PC-9 (cell line): ENCODE results near the gene TSHZ2. TPM values are rescaled to one million over a fixed set of nuclear protein-coding genes. Genes with fewer than 3 reads are reported as not detected.

Experiments used
- BruUV-seq: library from RNA; stranded (reverse); fragments of 400-500 nt; replicated peaks from 2 replicates; lab custom pipeline; 2021; lab: Mats Ljungman, UMichigan
- CTCF ChIA-PET: fragments of 300-600 bp; sonication (Branson Sonifier 250); formaldehyde crosslinking; loops from one replicate; lab custom pipeline; 2022; ENCODE audit warnings: antibody characterized with exemption; lab: Charles Lee
- POLR2A ChIA-PET: fragments of 300-600 bp; sonication (Branson Sonifier 250); formaldehyde crosslinking; loops from one replicate; lab custom pipeline; 2022; ENCODE audit warnings: antibody characterized with exemption; ENCODE audit not compliant: unreplicated experiment; lab: Charles Lee
- DNase-seq, 2 experiments: peaks; one replicate each; pipeline versions ENCODE4 v3.0.0 to v3.0.0-alpha.2; 2015 to 2022; ENCODE audit warnings: mixed read lengths in 1 of 2
- H2AFZ ChIP-seq: fragments of 200-600 bp; sonication (generic); 2 replicates; pipeline ENCODE4 v1.8.1; 2017; ENCODE audit warnings: antibody characterized with exemption
- H3F3A ChIP-seq: fragments of 200-600 bp; sonication (generic); 2 replicates; pipeline ENCODE4 v1.8.1; 2017; ENCODE audit warnings: antibody characterized with exemption, mild to moderate bottlenecking, low read depth; ENCODE audit not compliant: insufficient read depth
- H3K27ac ChIP-seq: fragments of 200-600 bp; sonication (generic); 2 replicates; pipeline ENCODE4 v1.6.1; 2016; ENCODE audit warnings: mixed run types
- H3K27me3 ChIP-seq: fragments of 200-600 bp; sonication (generic); 2 replicates; pipeline ENCODE4 v1.6.1; 2016; ENCODE audit warnings: low read depth, mixed run types; ENCODE audit not compliant: insufficient read depth
- H3K36me3 ChIP-seq: fragments of 200-600 bp; sonication (generic); 2 replicates; pipeline ENCODE4 v1.6.1; 2016; ENCODE audit warnings: low read depth, mixed run types
- H3K4me1 ChIP-seq: fragments of 200-600 bp; sonication (generic); replicated peaks from 2 replicates; pipeline ENCODE4 v1.6.1; 2016; ENCODE audit warnings: mixed run types; ENCODE audit not compliant: insufficient read depth
- H3K4me2 ChIP-seq: fragments of 200-600 bp; sonication (generic); 2 replicates; pipeline ENCODE4 v1.6.1; 2017; ENCODE audit warnings: mixed run types
- H3K4me3 ChIP-seq: fragments of 200-600 bp; sonication (generic); 2 replicates; pipeline ENCODE4 v1.6.1; 2016; ENCODE audit warnings: mixed run types
- H3K79me2 ChIP-seq: fragments of 200-600 bp; sonication (generic); 2 replicates; pipeline ENCODE4 v1.6.1; 2017; ENCODE audit warnings: low read depth, mixed run types
- H3K9me2 ChIP-seq: fragments of 200-600 bp; sonication (generic); 2 replicates; pipeline ENCODE4 v1.8.1; 2017; ENCODE audit warnings: mild to moderate bottlenecking; ENCODE audit not compliant: insufficient read depth
- H3K9me3 ChIP-seq: fragments of 200-600 bp; sonication (generic); 2 replicates; pipeline ENCODE4 v1.8.1; 2016; ENCODE audit warnings: low read depth; ENCODE audit not compliant: insufficient read depth
- H4K20me1 ChIP-seq: fragments of 200-600 bp; sonication (generic); 2 replicates; pipeline ENCODE4 v1.8.1; 2017; ENCODE audit not compliant: insufficient read depth
- EZH2 ChIP-seq: fragments of 200-600 bp; sonication (generic); IDR thresholded peaks from 2 replicates; pipeline ENCODE4 v1.8.0; 2017; ENCODE audit warnings: antibody characterized with exemption, low read depth
- intact Hi-C: fragments of 100-400 bp; cut with micrococcal nuclease; formaldehyde crosslinking; loops from one replicate; pipeline ENCODE4 v1.10.0; 2022; ENCODE audit not compliant: unreplicated experiment
- total RNA-seq: library from RNA; stranded (reverse); gene quantifications from 2 replicates; pipeline ENCODE4 v1.2.3, GENCODE V29; 2021
- TF ChIP-seq, protein P1 (sequence below): fragments of 200-600 bp; sonication (generic); conservative IDR thresholded peaks from 2 replicates; pipeline ENCODE4 v1.6.1; 2017; ENCODE audit warnings: mixed run types, antibody characterized with exemption, mild to moderate bottlenecking, moderate library complexity

Gene TSHZ2
- total RNA-seq, 1 experiment from 2014 or later: not detected

DNA sequence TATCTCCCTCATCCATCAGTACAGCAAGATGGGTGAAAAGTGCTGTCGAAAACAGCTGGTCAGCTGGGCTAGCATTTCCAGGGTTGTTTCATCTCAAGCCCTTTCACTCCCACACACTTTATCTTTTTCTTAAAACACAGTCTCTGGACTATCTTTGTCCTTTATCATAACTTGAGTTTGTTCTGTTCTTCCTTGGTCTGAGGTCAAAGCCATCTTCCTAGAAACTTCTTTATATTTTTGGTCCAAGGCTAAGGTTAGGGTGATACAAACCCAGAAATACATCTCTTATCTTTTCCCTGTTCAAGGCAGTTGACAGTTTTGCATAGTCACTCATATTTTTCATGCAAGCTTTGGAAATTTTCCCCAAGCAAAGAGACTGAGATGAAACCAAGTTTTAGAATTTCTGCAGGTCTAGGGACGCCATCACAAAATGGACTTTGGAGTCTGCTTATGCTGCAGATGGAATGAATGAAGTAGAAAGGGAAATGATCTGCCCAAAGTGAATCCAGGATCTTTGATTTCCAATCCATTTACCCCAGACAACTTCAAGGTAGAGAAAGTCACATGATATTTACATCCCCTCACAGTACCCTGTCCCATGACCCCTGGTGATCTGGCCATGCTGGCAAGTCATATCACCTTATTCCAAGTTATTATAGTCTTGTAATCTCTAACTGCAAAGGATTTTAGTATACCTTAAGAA lies 324.4 kb downstream of the TSHZ2 start:
- Histone ChIP-seq H4K20me1 (no peaks in the 10 kb centered on the region), H3K79me2 (no peaks in the 10 kb centered on the region), H3F3A (no peaks in the 10 kb centered on the region), H3K4me3 (no peak overlapping the region), H2AFZ (no peak overlapping the region), H3K4me2 (no peak overlapping the region), H3K27me3 (peaks cover 83% of the 10 kb centered on the region), H3K27ac (no peak overlapping the region), H3K9me2 (no peaks in the 10 kb centered on the region), H3K4me1 (no peaks in the 10 kb centered on the region), H3K36me3 (no peaks in the 10 kb centered on the region), H3K9me3 (no peaks in the 10 kb centered on the region)
- POLR2A ChIA-PET: no interaction called here
- CTCF ChIA-PET: interaction anchor here (0.6 kb wide), 1 partner anchor 63 kb away, joined by 5 read pairs; no protein-coding TSS in a partner anchor
- DNase-seq: no peak
- TF ChIP-seq EZH2: no peak
- TF ChIP-seq, protein P1, sequence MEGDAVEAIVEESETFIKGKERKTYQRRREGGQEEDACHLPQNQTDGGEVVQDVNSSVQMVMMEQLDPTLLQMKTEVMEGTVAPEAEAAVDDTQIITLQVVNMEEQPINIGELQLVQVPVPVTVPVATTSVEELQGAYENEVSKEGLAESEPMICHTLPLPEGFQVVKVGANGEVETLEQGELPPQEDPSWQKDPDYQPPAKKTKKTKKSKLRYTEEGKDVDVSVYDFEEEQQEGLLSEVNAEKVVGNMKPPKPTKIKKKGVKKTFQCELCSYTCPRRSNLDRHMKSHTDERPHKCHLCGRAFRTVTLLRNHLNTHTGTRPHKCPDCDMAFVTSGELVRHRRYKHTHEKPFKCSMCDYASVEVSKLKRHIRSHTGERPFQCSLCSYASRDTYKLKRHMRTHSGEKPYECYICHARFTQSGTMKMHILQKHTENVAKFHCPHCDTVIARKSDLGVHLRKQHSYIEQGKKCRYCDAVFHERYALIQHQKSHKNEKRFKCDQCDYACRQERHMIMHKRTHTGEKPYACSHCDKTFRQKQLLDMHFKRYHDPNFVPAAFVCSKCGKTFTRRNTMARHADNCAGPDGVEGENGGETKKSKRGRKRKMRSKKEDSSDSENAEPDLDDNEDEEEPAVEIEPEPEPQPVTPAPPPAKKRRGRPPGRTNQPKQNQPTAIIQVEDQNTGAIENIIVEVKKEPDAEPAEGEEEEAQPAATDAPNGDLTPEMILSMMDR: no peak
- intact Hi-C loops: no loop called here
- BruUV-seq: no TSS peak

DNA sequence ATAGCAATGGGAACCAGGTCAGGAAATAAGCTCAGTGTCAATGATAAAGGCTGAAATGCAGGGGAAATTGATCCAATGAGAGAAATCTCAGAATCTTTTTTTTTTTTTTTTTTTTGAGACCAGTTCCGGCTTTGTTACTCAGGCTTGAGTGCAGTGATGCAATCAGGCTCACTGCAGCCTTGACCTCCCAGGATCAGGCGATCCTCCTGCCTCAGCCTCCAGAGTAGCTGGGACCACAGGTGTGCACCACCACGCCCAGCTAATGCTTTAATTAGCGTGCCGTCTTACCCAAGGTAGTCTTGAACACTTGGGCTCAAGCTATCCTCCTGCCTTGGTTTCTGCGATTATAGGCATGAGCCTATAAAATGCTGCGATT lies 325.0 kb downstream of the TSHZ2 start:
- Histone ChIP-seq H3K4me2 (no peak overlapping the region), H3F3A (no peaks in the 10 kb centered on the region), H3K27me3 (peaks cover 88% of the 10 kb centered on the region), H3K36me3 (no peaks in the 10 kb centered on the region), H4K20me1 (no peaks in the 10 kb centered on the region), H3K9me2 (no peaks in the 10 kb centered on the region), H3K79me2 (no peaks in the 10 kb centered on the region), H2AFZ (no peak overlapping the region), H3K27ac (no peak overlapping the region), H3K4me3 (no peak overlapping the region), H3K4me1 (no peaks in the 10 kb centered on the region), H3K9me3 (no peaks in the 10 kb centered on the region)
- intact Hi-C loops: no loop called here
- CTCF ChIA-PET: interaction anchor here (0.6 kb wide), 1 partner anchor 64 kb away, joined by 5 read pairs; no protein-coding TSS in a partner anchor
- TF ChIP-seq, protein P1: no peak
- TF ChIP-seq EZH2: no peak
- BruUV-seq: no TSS peak
- POLR2A ChIA-PET: no interaction called here
- DNase-seq: no peak

- no peaks in the 10 kb centered on the region for H3K9me2 ChIP-seq
- H3K4me1 ChIP-seq: no peaks in the 10 kb centered on the region
- H3K27ac ChIP-seq: no peak overlapping the region
- H3F3A ChIP-seq: no peaks in the 10 kb centered on the region
- DNase-seq: no peak
- no peak overlapping the region for H3K4me3 ChIP-seq
- H2AFZ ChIP-seq: no peak overlapping the region
- no peaks in the 10 kb centered on the region for H3K79me2 ChIP-seq
- BruUV-seq: no TSS peak
- intact Hi-C loops: no loop called here
- ChIA-PET CTCF (no interaction called here), POLR2A (no interaction called here)
- no peak overlapping the region for H3K4me2 ChIP-seq
- H3K9me3 ChIP-seq: no peaks in the 10 kb centered on the region
- H3K36me3 ChIP-seq: no peaks in the 10 kb centered on the region
- TF ChIP-seq EZH2: no peak
- TF ChIP-seq, protein P1: no peak
- H3K27me3 ChIP-seq: peaks cover 91% of the 10 kb centered on the region
- no peaks in the 10 kb centered on the region for H4K20me1 ChIP-seq
Observed at GRCh38 chr20:53298260-53298659, 326.1 kb downstream of the TSHZ2 start.
